Gastrocnemius medialis (tissue), 4 donors: Measurements from ENCODE around the gene GJB6. TPM values are rescaled to one million over a fixed set of nuclear protein-coding genes. Genes with fewer than 3 reads are reported as not detected.

ENCODE experiments used
- ATAC-seq, 2 donors: fragments of 150-250 bp; one replicate each; pipeline ENCODE4 v1.9.1; 2016
- DNase-seq, 2 donors: peaks; one replicate each; pipeline ENCODE4 v3.0.0-alpha.2; 2019
- H3K27ac ChIP-seq, 4 donors: fragments of 200-600 bp; sonication (generic); 1 replicate in 1 of 4; 2 replicates in 3 of 4; pipeline ENCODE4 v1.5.1; 2016 to 2018; ENCODE audit warnings: mild to moderate bottlenecking in 2 of 4, moderate library complexity in 1 of 4
- H3K27me3 ChIP-seq, 3 donors: fragments of 200-600 bp; sonication (generic) in 2 of 3; 1 replicate in 1 of 3; 2 replicates in 2 of 3; pipeline versions ENCODE4 v1.5.1 to v1.6.0; 2016 to 2019; ENCODE audit warnings: mild to moderate bottlenecking in 1 of 3, moderate library complexity in 1 of 3
- H3K36me3 ChIP-seq, 2 donors: fragments of 200-600 bp; sonication (generic) in 1 of 2; one replicate each; pipeline ENCODE4 v1.5.1; 2017 to 2018
- H3K4me1 ChIP-seq, 2 donors: fragments of 200-600 bp; sonication (generic) in 1 of 2; one replicate each; pipeline ENCODE4 v1.5.1; 2016 to 2017; ENCODE audit warnings: mild to moderate bottlenecking in 2 of 2
- H3K4me3 ChIP-seq, 4 donors: fragments of 200-600 bp; sonication (generic) in 3 of 4; 1 replicate in 1 of 4; 2 replicates in 3 of 4; pipeline ENCODE4 v1.5.1; 2016 to 2019; ENCODE audit warnings: mild to moderate bottlenecking in 2 of 4
- H3K9me3 ChIP-seq, 3 donors: fragments of 200-600 bp; sonication (generic) in 2 of 3; 1 replicate in 1 of 3; 2 replicates in 2 of 3; pipeline ENCODE4 v1.5.1; 2016 to 2019
- POLR2A ChIP-seq, 2 donors: fragments of 450-650 bp; IDR thresholded peaks; one replicate each; pipeline ENCODE4 v1.6.1; 2017; ENCODE audit warnings: antibody characterized with exemption in 2 of 2, mild to moderate bottlenecking in 2 of 2, moderate library complexity in 2 of 2
- in situ Hi-C, 4 donors: fragments of 200-750 bp; cut with MboI; loops; one replicate each; pipeline versions ENCODE4 v1.15.0 to v1.8.0; 2017; ENCODE audit warnings: low sequenced_read_pairs in 4 of 4
- intact Hi-C: fragments of 100-400 bp; cut with DNase I; formaldehyde crosslinking; loops from one replicate; pipeline ENCODE4 v1.15.1; 2023; ENCODE audit warnings: low total_unique reads
- total RNA-seq, 4 donors: library from RNA; depleted of rRNA; stranded (reverse); fragments of >200 nt; gene quantifications; one replicate each; pipeline versions ENCODE4 v1.1.0 to v1.2.3, GENCODE V29; 2016
- TF ChIP-seq, protein P1 (sequence below), 5 experiments: fragments of 450-650 bp in 3 of 5; fragments of 200-600 bp in 2 of 5; sonication (generic) in 2 of 5; IDR thresholded peaks in 4 of 5; conservative IDR thresholded peaks in 1 of 5; 1 replicate in 4 of 5; 2 replicates in 1 of 5; pipeline ENCODE4 v1.5.1; 2016 to 2019; ENCODE audit warnings: antibody characterized with exemption in 5 of 5, mild to moderate bottlenecking in 3 of 5, moderate library complexity in 3 of 5

GJB6 gene
- total RNA-seq, 4 donors from 2014 or later, result not detected

DNA sequence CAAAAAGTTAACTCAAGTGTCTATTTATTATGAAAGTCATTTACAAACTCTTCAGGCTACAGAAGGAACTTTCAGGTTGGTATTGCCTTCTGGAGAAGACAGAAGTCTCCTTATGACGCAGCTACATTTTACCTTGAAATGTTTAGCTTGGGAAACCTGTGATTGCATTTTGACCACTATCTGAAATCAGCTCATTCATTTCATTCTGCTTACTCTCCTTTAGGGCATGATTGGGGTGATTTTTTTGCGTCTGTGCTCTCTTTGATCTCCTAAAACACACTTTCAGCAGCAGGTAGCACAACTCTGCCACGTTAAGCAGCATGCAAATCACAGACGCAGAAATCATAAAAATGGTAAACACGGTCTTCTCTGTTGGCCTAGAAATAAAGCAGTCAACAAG lies 9.6 kb downstream of the GJB6 start:
- no peak for TF ChIP-seq POLR2A (IDR thresholded peaks at IDR 0.05)
- TF ChIP-seq, protein P1, sequence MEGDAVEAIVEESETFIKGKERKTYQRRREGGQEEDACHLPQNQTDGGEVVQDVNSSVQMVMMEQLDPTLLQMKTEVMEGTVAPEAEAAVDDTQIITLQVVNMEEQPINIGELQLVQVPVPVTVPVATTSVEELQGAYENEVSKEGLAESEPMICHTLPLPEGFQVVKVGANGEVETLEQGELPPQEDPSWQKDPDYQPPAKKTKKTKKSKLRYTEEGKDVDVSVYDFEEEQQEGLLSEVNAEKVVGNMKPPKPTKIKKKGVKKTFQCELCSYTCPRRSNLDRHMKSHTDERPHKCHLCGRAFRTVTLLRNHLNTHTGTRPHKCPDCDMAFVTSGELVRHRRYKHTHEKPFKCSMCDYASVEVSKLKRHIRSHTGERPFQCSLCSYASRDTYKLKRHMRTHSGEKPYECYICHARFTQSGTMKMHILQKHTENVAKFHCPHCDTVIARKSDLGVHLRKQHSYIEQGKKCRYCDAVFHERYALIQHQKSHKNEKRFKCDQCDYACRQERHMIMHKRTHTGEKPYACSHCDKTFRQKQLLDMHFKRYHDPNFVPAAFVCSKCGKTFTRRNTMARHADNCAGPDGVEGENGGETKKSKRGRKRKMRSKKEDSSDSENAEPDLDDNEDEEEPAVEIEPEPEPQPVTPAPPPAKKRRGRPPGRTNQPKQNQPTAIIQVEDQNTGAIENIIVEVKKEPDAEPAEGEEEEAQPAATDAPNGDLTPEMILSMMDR (IDR thresholded peaks at IDR 0.05 in 4 of 5, conservative IDR thresholded peaks at IDR 0.05 in 1 of 5), result no peak
- DNase-seq, result no peak
- no peak for ATAC-seq
- H3K4me1 ChIP-seq, result no peaks in the 10 kb centered on the region
- in situ Hi-C loops (no loop called here), intact Hi-C loops (no loop called here)
- no peak overlapping the region for H3K4me3 ChIP-seq
- no peaks in the 10 kb centered on the region for H3K9me3 ChIP-seq
- no peak overlapping the region for H3K27ac ChIP-seq
- peaks cover 3 to 4% (median 3%) of the 10 kb centered on the region in 3 donors for H3K27me3 ChIP-seq
- no peaks in the 10 kb centered on the region for H3K36me3 ChIP-seq

DNA sequence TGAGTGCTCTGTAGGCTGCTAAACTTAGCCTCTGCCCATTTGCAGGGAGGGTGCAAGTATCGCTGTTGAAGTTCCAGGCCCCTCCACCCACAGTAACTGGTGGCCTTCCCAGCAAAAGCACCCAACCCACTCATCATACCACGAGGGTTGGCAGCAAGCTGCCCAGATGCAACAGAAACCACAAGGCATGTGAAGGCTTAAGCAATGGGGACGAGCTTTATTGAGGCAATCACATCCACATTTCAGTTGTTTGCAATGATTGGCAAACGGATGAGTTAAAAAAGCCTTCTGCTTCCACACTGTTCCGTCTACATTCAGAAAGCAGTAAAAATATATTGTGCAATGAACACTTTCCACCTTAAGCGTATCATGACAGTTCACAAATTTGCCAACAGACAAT lies 10.3 kb downstream of the GJB6 start:
- Histone ChIP-seq H3K9me3 (no peaks in the 10 kb centered on the region), H3K36me3 (no peaks in the 10 kb centered on the region), H3K27ac (no peak overlapping the region), H3K4me1 (no peaks in the 10 kb centered on the region), H3K27me3 (peaks cover 3 to 4% (median 3%) of the 10 kb centered on the region in 3 donors), H3K4me3 (no peak overlapping the region)
- intact Hi-C loops (no loop called here), in situ Hi-C loops (no loop called here)
- no peak for TF ChIP-seq POLR2A (IDR thresholded peaks at IDR 0.05)
- TF ChIP-seq, protein P1 (IDR thresholded peaks at IDR 0.05 in 4 of 5, conservative IDR thresholded peaks at IDR 0.05 in 1 of 5), result no peak
- ATAC-seq (no peak), DNase-seq (no peak)

DNA sequence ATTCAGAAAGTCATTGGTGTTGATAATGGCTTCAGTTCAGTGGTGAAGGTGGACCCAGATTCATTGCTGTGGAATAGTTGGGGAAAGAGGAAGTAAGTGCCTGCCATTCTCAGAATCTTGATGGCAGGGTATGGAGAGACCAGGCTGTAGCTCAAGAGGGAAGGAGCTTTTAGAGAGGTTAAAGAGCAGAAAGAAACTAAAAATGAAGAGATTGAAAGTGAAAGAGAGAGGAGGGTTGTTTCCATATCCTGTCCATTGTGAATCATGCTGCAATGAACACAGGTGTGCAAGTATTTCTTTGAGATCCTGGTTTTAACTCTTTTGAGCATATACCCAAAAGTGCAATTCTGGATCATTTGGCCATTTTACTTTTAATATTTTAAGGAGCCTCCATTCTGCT lies 12.5 kb downstream of the GJB6 start:
- Histone ChIP-seq H3K4me3 (no peak overlapping the region), H3K36me3 (no peaks in the 10 kb centered on the region), H3K27me3 (peaks cover 3 to 4% (median 3%) of the 10 kb centered on the region in 3 donors), H3K4me1 (no peaks in the 10 kb centered on the region), H3K27ac (no peak overlapping the region), H3K9me3 (no peaks in the 10 kb centered on the region)
- in situ Hi-C loops (no loop called here), intact Hi-C loops (no loop called here)
- no peak for ATAC-seq
- no peak for DNase-seq
- TF ChIP-seq, protein P1 (IDR thresholded peaks at IDR 0.05 in 4 of 5, conservative IDR thresholded peaks at IDR 0.05 in 1 of 5), result no peak
- TF ChIP-seq POLR2A (IDR thresholded peaks at IDR 0.05), result no peak

DNA sequence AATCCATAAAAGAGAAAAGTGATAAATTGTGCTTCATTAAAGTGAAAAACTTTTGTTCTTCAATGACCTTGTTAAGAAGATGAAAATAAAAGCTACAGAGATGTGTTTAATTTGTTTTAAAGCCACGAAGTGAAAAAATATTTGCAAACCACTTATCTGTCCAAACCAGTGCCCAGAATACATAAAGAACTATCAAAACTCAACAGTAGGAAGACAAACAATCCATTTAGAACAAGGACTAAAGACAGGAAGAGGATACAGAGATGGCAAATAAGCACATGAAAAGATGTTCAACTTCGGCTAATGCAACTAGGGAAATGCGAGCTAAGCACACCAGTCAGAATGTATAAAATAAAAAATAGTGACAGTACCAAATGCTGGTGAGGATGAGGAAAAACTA lies 15.0 kb downstream of the GJB6 start:
- intact Hi-C loops (no loop called here), in situ Hi-C loops (no loop called here)
- H3K4me1 ChIP-seq, result no peaks in the 10 kb centered on the region
- no peak overlapping the region for H3K27ac ChIP-seq
- no peak for ATAC-seq
- no peak overlapping the region for H3K4me3 ChIP-seq
- DNase-seq, result no peak
- H3K27me3 ChIP-seq, result peaks cover 0 to 3% (median 0%) of the 10 kb centered on the region in 3 donors
- TF ChIP-seq POLR2A (IDR thresholded peaks at IDR 0.05), result no peak
- TF ChIP-seq, protein P1 (IDR thresholded peaks at IDR 0.05 in 4 of 5, conservative IDR thresholded peaks at IDR 0.05 in 1 of 5), result no peak
- H3K9me3 ChIP-seq, result no peaks in the 10 kb centered on the region
- H3K36me3 ChIP-seq, result no peaks in the 10 kb centered on the region

DNA sequence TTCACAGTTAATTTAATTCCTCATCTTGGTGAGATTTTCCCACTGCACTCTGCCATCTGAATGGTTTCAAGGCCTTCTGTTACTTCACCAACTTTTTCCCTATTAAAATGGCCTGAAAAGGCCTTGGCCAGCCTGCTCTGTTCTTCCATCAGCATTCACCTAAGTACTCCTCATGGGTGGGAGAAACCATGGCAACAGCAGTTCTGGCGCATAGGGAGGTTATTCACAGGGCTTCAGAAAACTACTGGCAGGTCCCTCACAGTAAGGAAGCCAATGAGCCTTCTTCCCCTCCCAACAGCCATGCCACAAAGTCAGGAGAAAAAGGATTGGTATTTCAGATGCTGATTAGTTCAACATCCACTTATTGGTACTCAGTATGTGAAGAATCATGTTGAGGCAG lies 22.2 kb downstream of the GJB6 start:
- H3K4me1 ChIP-seq, result no peaks in the 10 kb centered on the region
- no peak for ATAC-seq
- no peaks in the 10 kb centered on the region for H3K36me3 ChIP-seq
- no peaks in the 10 kb centered on the region for H3K9me3 ChIP-seq
- no peak overlapping the region for H3K27ac ChIP-seq
- no peak for TF ChIP-seq POLR2A (IDR thresholded peaks at IDR 0.05)
- TF ChIP-seq, protein P1 (IDR thresholded peaks at IDR 0.05 in 4 of 5, conservative IDR thresholded peaks at IDR 0.05 in 1 of 5), result no peak
- H3K27me3 ChIP-seq, result peaks cover 0 to 4% (median 0%) of the 10 kb centered on the region in 3 donors
- DNase-seq, result no peak
- in situ Hi-C loops, result no loop called here
- intact Hi-C loops, result no loop called here
- no peak overlapping the region for H3K4me3 ChIP-seq
